Osteoblast (primary cell): ENCODE measurements around the gene ZNF454. TPM values are rescaled to one million over a fixed set of nuclear protein-coding genes. Genes with fewer than 3 reads are reported as not detected.
A peak's percentile ranks its signal among the peaks of the same experiment; 100 is the strongest.

Source experiments
- DNase-seq: peaks from one replicate; pipeline ENCODE4 v3.0.0; 2011; ENCODE audit warnings: low spot score, mixed read lengths; ENCODE audit not compliant: insufficient read length; ENCODE audit errors: missing footprints
- H2AFZ ChIP-seq: 2 replicates; pipeline ENCODE4 v1.6.0; 2011; ENCODE audit warnings: mild to moderate bottlenecking, low read length
- H3K27ac ChIP-seq: 2 replicates; pipeline ENCODE4 v1.5.1; 2011; ENCODE audit warnings: mild to moderate bottlenecking, low read depth, low read length, moderate library complexity
- H3K27me3 ChIP-seq: 2 replicates; pipeline ENCODE4 v1.6.0; 2012; ENCODE audit warnings: mild to moderate bottlenecking, control low read depth, inconsistent platforms, low read length, moderate library complexity; ENCODE audit not compliant: insufficient read depth
- H3K36me3 ChIP-seq: 2 replicates; pipeline ENCODE4 v1.5.1; 2011; ENCODE audit warnings: mild to moderate bottlenecking, low read length, control low read depth, moderate library complexity; ENCODE audit not compliant: insufficient read depth
- H3K4me1 ChIP-seq: 2 replicates; pipeline ENCODE4 v1.5.1; 2011; ENCODE audit warnings: mild to moderate bottlenecking, low read length, control low read depth, moderate library complexity; ENCODE audit not compliant: insufficient read depth
- H3K4me2 ChIP-seq: 2 replicates; pipeline ENCODE4 v1.6.0; 2011; ENCODE audit warnings: mild to moderate bottlenecking, low read length; ENCODE audit not compliant: insufficient read depth
- H3K4me3 ChIP-seq: fragments of 200-600 bp; sonication (generic); 3 replicates; pipeline ENCODE4 v1.5.1; 2012; ENCODE audit warnings: mild to moderate bottlenecking, low read length, inconsistent platforms; ENCODE audit not compliant: insufficient read depth
- H3K79me2 ChIP-seq: 2 replicates; pipeline ENCODE4 v1.6.0; 2012; ENCODE audit warnings: mild to moderate bottlenecking, low read length, control low read depth, inconsistent platforms; ENCODE audit not compliant: insufficient read depth
- H3K9me3 ChIP-seq: 2 replicates; pipeline ENCODE4 v1.5.1; 2011; ENCODE audit warnings: low read depth, low read length, control low read depth
- H4K20me1 ChIP-seq: 2 replicates; pipeline ENCODE4 v1.6.0; 2012; ENCODE audit warnings: mild to moderate bottlenecking, low read length, control low read depth; ENCODE audit not compliant: insufficient read depth
- total RNA-seq: library from RNA; depleted of rRNA; stranded (reverse); fragments of >200 nt; gene quantifications from 2 replicates; pipeline ENCODE4 v1.2.3, GENCODE V29; 2012
- TF ChIP-seq, protein P1 (sequence below): IDR thresholded peaks from 2 replicates; pipeline ENCODE4 v1.5.1; 2011; ENCODE audit warnings: mild to moderate bottlenecking, low read depth, low read length, moderate library complexity; ENCODE audit errors: extremely low read depth

ZNF454 gene
- total RNA-seq, 1 donor, result 2.5 TPM

DNA sequence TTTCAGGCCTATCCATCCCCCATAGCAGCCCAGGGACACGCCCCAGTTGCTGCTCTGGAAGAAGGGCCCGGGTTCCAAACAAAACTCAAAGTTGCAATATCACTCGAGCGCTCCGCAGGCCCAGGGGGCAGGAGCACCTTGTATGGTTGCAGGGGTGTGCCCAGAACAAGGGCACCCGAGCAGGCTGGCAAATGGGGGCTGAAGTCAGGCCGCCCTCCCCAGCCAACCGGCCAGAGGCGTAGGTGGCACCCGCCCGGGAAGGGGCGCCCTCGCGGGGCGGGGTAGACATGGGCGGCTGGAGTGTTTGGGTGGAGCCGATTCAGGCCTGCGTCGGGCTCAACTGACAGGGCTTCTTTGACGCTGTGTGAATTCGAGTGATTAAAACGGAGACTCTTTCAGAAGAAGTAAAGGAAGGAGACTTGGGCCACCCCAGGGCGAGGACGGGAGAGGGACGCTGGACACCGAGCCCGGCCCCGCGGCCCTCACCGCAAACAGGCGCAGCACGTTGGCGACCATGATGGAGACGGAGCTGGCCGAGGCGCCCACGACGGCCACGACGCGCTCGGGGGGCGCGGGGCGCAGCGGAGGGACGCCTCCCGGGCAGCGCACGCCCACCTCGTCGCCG lies 53.1 kb downstream of the ZNF454 start:
- no peaks in the 10 kb centered on the region for H4K20me1 ChIP-seq
- DNase-seq, result peak; percentile 57
- no peaks in the 10 kb centered on the region for H3K36me3 ChIP-seq
- H2AFZ ChIP-seq, result no peak overlapping the region
- no peak overlapping the region for H3K4me3 ChIP-seq
- H3K27ac ChIP-seq, result no peak overlapping the region
- no peaks in the 10 kb centered on the region for H3K4me1 ChIP-seq
- no peaks in the 10 kb centered on the region for H3K79me2 ChIP-seq
- peaks cover 13% of the 10 kb centered on the region for H3K27me3 ChIP-seq
- H3K4me2 ChIP-seq, result no peak overlapping the region
- TF ChIP-seq, protein P1, sequence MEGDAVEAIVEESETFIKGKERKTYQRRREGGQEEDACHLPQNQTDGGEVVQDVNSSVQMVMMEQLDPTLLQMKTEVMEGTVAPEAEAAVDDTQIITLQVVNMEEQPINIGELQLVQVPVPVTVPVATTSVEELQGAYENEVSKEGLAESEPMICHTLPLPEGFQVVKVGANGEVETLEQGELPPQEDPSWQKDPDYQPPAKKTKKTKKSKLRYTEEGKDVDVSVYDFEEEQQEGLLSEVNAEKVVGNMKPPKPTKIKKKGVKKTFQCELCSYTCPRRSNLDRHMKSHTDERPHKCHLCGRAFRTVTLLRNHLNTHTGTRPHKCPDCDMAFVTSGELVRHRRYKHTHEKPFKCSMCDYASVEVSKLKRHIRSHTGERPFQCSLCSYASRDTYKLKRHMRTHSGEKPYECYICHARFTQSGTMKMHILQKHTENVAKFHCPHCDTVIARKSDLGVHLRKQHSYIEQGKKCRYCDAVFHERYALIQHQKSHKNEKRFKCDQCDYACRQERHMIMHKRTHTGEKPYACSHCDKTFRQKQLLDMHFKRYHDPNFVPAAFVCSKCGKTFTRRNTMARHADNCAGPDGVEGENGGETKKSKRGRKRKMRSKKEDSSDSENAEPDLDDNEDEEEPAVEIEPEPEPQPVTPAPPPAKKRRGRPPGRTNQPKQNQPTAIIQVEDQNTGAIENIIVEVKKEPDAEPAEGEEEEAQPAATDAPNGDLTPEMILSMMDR, result no peak
- H3K9me3 ChIP-seq, result no peaks in the 10 kb centered on the region

DNA sequence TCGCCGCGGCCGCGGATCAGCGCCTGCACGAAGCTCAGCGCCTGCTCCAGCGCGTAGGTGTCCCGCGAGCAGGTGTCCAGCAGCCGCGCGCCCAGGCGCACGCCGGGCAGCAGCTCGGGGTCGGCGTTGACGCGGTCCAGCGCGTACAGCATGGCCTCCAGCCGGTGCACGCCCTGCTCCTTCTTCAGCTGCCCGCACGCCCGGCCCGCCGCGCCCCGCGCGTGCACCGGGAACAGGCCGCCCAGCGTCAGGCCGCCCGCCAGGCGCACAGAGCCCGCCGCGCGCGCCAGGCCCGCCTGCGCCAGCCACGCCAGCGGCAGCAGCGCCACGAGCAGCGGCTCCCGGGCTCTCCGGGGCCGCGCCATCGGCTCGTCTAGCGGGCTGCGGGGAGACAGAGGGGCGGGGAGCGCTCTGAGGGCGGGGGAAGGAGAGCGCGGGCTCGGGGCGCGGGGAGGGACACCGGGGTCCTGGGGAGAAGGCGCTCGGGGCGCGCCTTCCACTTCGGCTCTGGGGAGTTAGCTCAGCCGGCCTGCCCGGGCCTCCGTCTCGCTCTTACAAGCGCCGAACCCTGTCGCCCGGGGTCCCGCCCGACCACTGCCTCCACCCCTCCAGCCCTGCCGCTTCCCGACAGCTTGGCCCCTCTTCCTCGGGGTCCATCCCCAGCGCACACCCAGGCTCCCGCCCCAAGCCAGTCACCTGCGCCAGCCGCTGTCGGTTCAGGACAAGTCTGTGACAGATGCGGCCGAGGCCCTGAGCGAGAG lies 53.8 kb downstream of the ZNF454 start, which contains the start of gene GRM6:
TSS of gene GRM6 (minus strand) at position 741 of the 761 bp plus-strand sequence. CDS start at position 365, 376 bp downstream.
- DNase-seq, result peak; percentile 90
- Histone ChIP-seq H2AFZ (no peak within 1 kb of the TSS), H3K4me1 (no peaks in the 10 kb centered on the region), H3K9me3 (no peaks in the 10 kb centered on the region), H3K4me2 (no peak within 1 kb of the TSS), H3K27ac (no peak within 1 kb of the TSS), H3K4me3 (no peak within 1 kb of the TSS), H4K20me1 (no peaks in the 10 kb centered on the region), H3K36me3 (no peaks in the 10 kb centered on the region), H3K27me3 (peaks cover 13% of the 10 kb centered on the region), H3K79me2 (no peaks in the 10 kb centered on the region)
- TF ChIP-seq, protein P1, result no peak

DNA sequence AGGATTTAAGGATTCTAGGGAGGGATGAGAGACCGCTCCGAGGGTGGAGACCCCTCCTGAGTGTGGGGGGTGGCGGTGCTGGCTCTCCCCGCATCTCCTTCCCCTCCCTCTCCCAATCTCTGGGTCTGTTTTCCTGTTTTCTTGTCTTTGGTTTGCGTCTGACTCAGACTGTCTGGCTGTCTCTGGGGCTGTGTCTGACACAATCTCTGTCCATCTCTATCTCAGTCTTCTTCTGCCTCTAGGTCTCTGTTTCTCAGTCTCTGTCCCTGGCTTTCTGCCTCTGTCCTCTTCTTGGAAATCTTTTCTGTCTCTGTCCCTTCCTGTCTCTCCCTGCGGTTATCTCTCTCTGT lies 54.3 kb downstream of the ZNF454 start:
- no peak overlapping the region for H3K27ac ChIP-seq
- no peaks in the 10 kb centered on the region for H3K9me3 ChIP-seq
- no peak overlapping the region for H2AFZ ChIP-seq
- no peaks in the 10 kb centered on the region for H3K79me2 ChIP-seq
- no peak overlapping the region for H3K4me2 ChIP-seq
- no peaks in the 10 kb centered on the region for H4K20me1 ChIP-seq
- no peaks in the 10 kb centered on the region for H3K4me1 ChIP-seq
- H3K27me3 ChIP-seq, result peaks cover 13% of the 10 kb centered on the region
- H3K4me3 ChIP-seq, result no peak overlapping the region
- H3K36me3 ChIP-seq, result no peaks in the 10 kb centered on the region
- peak; percentile 92 for DNase-seq
- TF ChIP-seq, protein P1, result no peak

DNA sequence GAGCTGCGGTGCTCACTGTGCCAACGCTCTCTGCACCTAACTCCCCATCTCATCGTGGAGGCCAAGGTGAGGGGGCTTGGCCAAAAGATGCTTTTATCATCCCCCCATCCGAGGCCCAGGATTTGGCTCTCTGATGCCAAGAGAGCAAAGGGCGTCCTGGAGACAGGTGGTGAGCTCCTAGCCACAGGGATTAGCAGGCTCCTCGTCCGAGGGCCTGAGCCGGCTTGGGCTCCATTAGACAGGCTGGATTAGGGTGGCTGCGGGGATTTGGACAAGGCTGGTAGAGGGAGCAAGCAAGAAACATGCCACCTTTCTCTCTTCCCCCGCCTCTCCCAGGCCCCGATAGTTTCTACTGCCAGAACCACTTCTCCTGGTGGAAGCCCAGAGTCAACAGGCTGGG lies 55.2 kb downstream of the ZNF454 start:
- TF ChIP-seq, protein P1, result no peak
- no peak overlapping the region for H2AFZ ChIP-seq
- H3K27me3 ChIP-seq, result peaks cover 13% of the 10 kb centered on the region
- H3K9me3 ChIP-seq, result no peaks in the 10 kb centered on the region
- peak; percentile 34 for DNase-seq
- no peak overlapping the region for H3K4me3 ChIP-seq
- no peak overlapping the region for H3K27ac ChIP-seq
- H3K4me1 ChIP-seq, result no peaks in the 10 kb centered on the region
- H3K36me3 ChIP-seq, result no peaks in the 10 kb centered on the region
- H3K4me2 ChIP-seq, result no peak overlapping the region
- no peaks in the 10 kb centered on the region for H3K79me2 ChIP-seq
- H4K20me1 ChIP-seq, result no peaks in the 10 kb centered on the region
